ENCODE results near the gene ARHGEF4. TPM values are rescaled to one million over a fixed set of nuclear protein-coding genes. Genes with fewer than 3 reads are reported as not detected.

ARHGEF4 gene
- total RNA-seq, 1 experiment from 2014 or later: 26.6 TPM

GRCh38 chr2:131044757-131045150 is 208.0 kb downstream of the ARHGEF4 start:
- ATAC-seq: no peak
- no TSS peak for BruUV-seq (replicated peaks)
- no peak overlapping the region for H3K27ac ChIP-seq (ENCODE audit: low read depth, low read length)
- no peaks in the 10 kb centered on the region for H3K9me3 ChIP-seq (ENCODE audit: control insufficient read depth in 1 of 2, insufficient read depth in 1 of 2, low read depth in 1 of 2, low read length in 2 of 2)
- peaks cover 10 to 12% of the 10 kb centered on the region in 2 experiments; a peak in 3 of 4 replicates for H3K36me3 ChIP-seq (ENCODE audit: control insufficient read depth in 1 of 2, insufficient read depth in 2 of 2, low read length in 2 of 2)
- RAD21 ChIA-PET (ENCODE audit: low non-redundant PET in 1 of 2, low total read pairs in 2 of 2, uncharacterized antibody in 2 of 2, unreplicated experiment in 2 of 2): no interaction called here
- H3K79me2 ChIP-seq (ENCODE audit: insufficient read depth, low read length): peaks cover 13% of the 10 kb centered on the region; the same call in 1 of the 2 replicates
- TF ChIP-seq EZH2phosphoT487 (IDR thresholded peaks at IDR 0.05; ENCODE audit: borderline replicate concordance) (no peak), EGR1 (IDR thresholded peaks at IDR 0.05; ENCODE audit: low read depth) (no peak), SRF (IDR thresholded peaks at IDR 0.05; ENCODE audit: low read depth) (no peak), SP1 (IDR thresholded peaks at IDR 0.05; ENCODE audit: low read depth) (no peak), SIN3A (IDR thresholded peaks at IDR 0.05; ENCODE audit: low read depth) (no peak), TCF7L2 (IDR thresholded peaks at IDR 0.05; ENCODE audit: borderline replicate concordance, extremely low read depth, insufficient read depth, insufficient read length) (no peak), POLR2A (IDR thresholded peaks at IDR 0.05; ENCODE audit: borderline replicate concordance, extremely low read depth, insufficient read depth, insufficient read length) (no peak), ZBTB33 (IDR thresholded peaks at IDR 0.05; ENCODE audit: extremely low read depth, insufficient replicate concordance, low read length) (no peak), ELF1 (IDR thresholded peaks at IDR 0.05; ENCODE audit: borderline replicate concordance, low read depth) (no peak), FOSL1 (IDR thresholded peaks at IDR 0.05; ENCODE audit: low read depth) (no peak), CEBPB (IDR thresholded peaks at IDR 0.05; ENCODE audit: low read depth) (no peak), EZH2 (IDR thresholded peaks at IDR 0.05) (no peak), CBX3 (IDR thresholded peaks at IDR 0.05; ENCODE audit: low read depth) (no peak), MAX (IDR thresholded peaks at IDR 0.05) (no peak), JUND (IDR thresholded peaks at IDR 0.05) (no peak), ZFX (IDR thresholded peaks at IDR 0.05) (no peak), RAD21 (IDR thresholded peaks at IDR 0.05; ENCODE audit: low read depth) (no peak)
- TF ChIP-seq, protein P1, sequence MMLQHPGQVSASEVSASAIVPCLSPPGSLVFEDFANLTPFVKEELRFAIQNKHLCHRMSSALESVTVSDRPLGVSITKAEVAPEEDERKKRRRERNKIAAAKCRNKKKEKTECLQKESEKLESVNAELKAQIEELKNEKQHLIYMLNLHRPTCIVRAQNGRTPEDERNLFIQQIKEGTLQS (IDR thresholded peaks at IDR 0.05): no peak
- H4K20me1 ChIP-seq (ENCODE audit: insufficient read depth): no peaks in the 10 kb centered on the region
- H3K27me3 ChIP-seq (ENCODE audit: insufficient read depth, low read length): no peaks in the 10 kb centered on the region
- H3K9ac ChIP-seq (ENCODE audit: low read length): no peak overlapping the region
- CTCF ChIA-PET: no interaction called here
- no peak overlapping the region for H3K4me2 ChIP-seq (ENCODE audit: low read length)
- DNase-seq (ENCODE audit: low read depth, low spot score): no peak
- POLR2A ChIA-PET: no interaction called here
- no peak overlapping the region for H3K4me3 ChIP-seq (replicated peaks in 1 of 2; ENCODE audit: low read depth in 1 of 2, low read length in 2 of 2)
- intact Hi-C loops (cut with micrococcal nuclease): loop anchor here (5.0 kb wide), 1 partner anchor 247 kb away; no protein-coding TSS in a partner anchor
- H2AFZ ChIP-seq (ENCODE audit: low read depth, low read length, poor library complexity, severe bottlenecking): no peak overlapping the region
- H3K4me1 ChIP-seq (ENCODE audit: control insufficient read depth in 1 of 2, insufficient read depth in 2 of 2, low read length in 2 of 2): 0 out of 4 replicates have a peak, but pooled peaks cover 0 to 5% of the 10 kb centered on the region in 2 experiments
- H3K9me2 ChIP-seq (ENCODE audit: insufficient read depth): no peaks in the 10 kb centered on the region

Measured in HCT116 (cell line).